HepG2 (cell line): ENCODE results near the gene FUOM. TPM values are rescaled to one million over a fixed set of nuclear protein-coding genes. Genes with fewer than 3 reads are reported as not detected.

Source experiments
- AGO1 ChIP-seq: fragments of 200-400 bp; formaldehyde crosslinking; IDR thresholded peaks from 2 replicates; pipeline ENCODE4 v1.6.1; 2017; ENCODE audit warnings: mild to moderate bottlenecking, low read depth, low read length, moderate library complexity; ENCODE audit not compliant: poor library complexity, severe bottlenecking
- ARID4A ChIP-seq: sonication (generic); formaldehyde crosslinking; IDR thresholded peaks from 2 replicates; pipeline ENCODE4 v1.5.0; 2020; ENCODE audit warnings: mild to moderate bottlenecking, missing genetic modification reagents, borderline replicate concordance
- BCL3 ChIP-seq: sonication (generic); formaldehyde crosslinking; IDR thresholded peaks from 2 replicates; pipeline ENCODE4 v1.5.1; 2020; ENCODE audit warnings: mild to moderate bottlenecking, missing genetic modification reagents, moderate library complexity
- BHLHE40 ChIP-seq: IDR thresholded peaks from 2 replicates; pipeline ENCODE4 v1.6.1; 2011; ENCODE audit warnings: low read length, improper control_type of control experiment
- HDAC2 ChIP-seq: sonication (generic); formaldehyde crosslinking; IDR thresholded peaks from 2 replicates; pipeline ENCODE4 v1.4.0; 2020; ENCODE audit warnings: missing genetic modification reagents
- HNRNPH1 ChIP-seq: fragments of 200-400 bp; formaldehyde crosslinking; optimal IDR thresholded peaks from 2 replicates; pipeline ENCODE3; 2017; ENCODE audit warnings: mild to moderate bottlenecking, low read depth, low read length
- KDM2A ChIP-seq: sonication (generic); formaldehyde crosslinking; IDR thresholded peaks from 2 replicates; pipeline ENCODE4 v1.4.0; 2020; ENCODE audit warnings: low read depth, missing genetic modification reagents, borderline replicate concordance
- MIXL1 ChIP-seq: IDR thresholded peaks from 2 replicates; pipeline ENCODE4 v1.6.1; 2016
- NFIC ChIP-seq: IDR thresholded peaks from 2 replicates; pipeline ENCODE4 v1.6.1; 2012; ENCODE audit warnings: mild to moderate bottlenecking, low read length, inconsistent platforms
- PHF8 ChIP-seq: sonication (generic); formaldehyde crosslinking; IDR thresholded peaks from 2 replicates; pipeline ENCODE4 v1.5.0; 2020; ENCODE audit warnings: missing genetic modification reagents
- POLR2AphosphoS2 ChIP-seq: IDR thresholded peaks from 2 replicates; pipeline ENCODE4 v1.6.1; 2011; ENCODE audit warnings: low read depth, low read length, improper control_type of control experiment
- SP1 ChIP-seq, 2 experiments: fragments of 450-650 bp in 1 of 2; sonication (generic) in 1 of 2; formaldehyde crosslinking in 1 of 2; IDR thresholded peaks; 2 replicates each; pipeline versions ENCODE4 v1.4.0 to v1.6.1; 2016 to 2020; ENCODE audit warnings: missing genetic modification reagents in 1 of 2
- TP53 ChIP-seq: sonication (generic); formaldehyde crosslinking; conservative IDR thresholded peaks from 2 replicates; pipeline ENCODE4 v1.4.0; 2020; ENCODE audit warnings: missing genetic modification reagents
- WIZ ChIP-seq: sonication (generic); formaldehyde crosslinking; IDR thresholded peaks from 2 replicates; pipeline ENCODE4 v1.5.1; 2020; ENCODE audit warnings: mild to moderate bottlenecking, missing genetic modification reagents
- ZNF121 ChIP-seq: sonication (generic); formaldehyde crosslinking; IDR thresholded peaks from 2 replicates; pipeline ENCODE4 v1.5.0; 2020; ENCODE audit warnings: mild to moderate bottlenecking, missing genetic modification reagents
- ZNF205 ChIP-seq: IDR thresholded peaks from 2 replicates; pipeline ENCODE4 v1.6.1; 2018; ENCODE audit warnings: missing biosample characterization, missing genetic modification reagents
- ZSCAN25 ChIP-seq: sonication (generic); formaldehyde crosslinking; IDR thresholded peaks from 2 replicates; pipeline ENCODE4 v1.8.0; 2022; ENCODE audit warnings: mild to moderate bottlenecking, missing genetic modification reagents
- ZSCAN30 ChIP-seq: sonication (generic); formaldehyde crosslinking; IDR thresholded peaks from 2 replicates; pipeline ENCODE4 v1.5.0; 2020; ENCODE audit warnings: mild to moderate bottlenecking, missing genetic modification reagents
- ZZZ3 ChIP-seq: sonication (generic); formaldehyde crosslinking; IDR thresholded peaks from 2 replicates; pipeline ENCODE4 v1.4.0; 2020; ENCODE audit warnings: missing genetic modification reagents, mild to moderate bottlenecking, borderline replicate concordance
- polyA plus RNA-seq, 8 experiments: library from polyadenylated mRNA; depleted of rRNA in 3 of 8; stranded (reverse) in 7 of 8; unstranded in 1 of 8; fragments of >200 nt; fragmentation: Illumina TruSeq in 4 of 8; extraction: Trizol in 4 of 8; gene quantifications; 2 replicates each; pipeline versions ENCODE4 v1.2.1 to v1.2.3, GENCODE V29; 2011 to 2016; ENCODE audit warnings: low read depth in 4 of 8, missing spikeins in 1 of 8, mixed read lengths in 1 of 8; ENCODE audit not compliant: insufficient read depth in 1 of 8
- total RNA-seq, 5 experiments: library from RNA; depleted of rRNA; stranded (reverse); fragments of >200 nt; fragmentation: Illumina TruSeq; extraction: Trizol; gene quantifications; 2 replicates each; pipeline ENCODE4 v1.2.3, GENCODE V29; 2016; ENCODE audit warnings: low read depth in 1 of 5
- TF ChIP-seq, protein P1 (sequence below): sonication (generic); formaldehyde crosslinking; IDR thresholded peaks from 2 replicates; pipeline ENCODE4 v1.5.0; 2020; ENCODE audit warnings: mild to moderate bottlenecking, missing genetic modification reagents

Gene FUOM
- total and polyA plus RNA-seq, 2 of the 13 experiments (the other 11 are each of a cell fraction or from before 2014, with no cell fraction given), result 27.5 to 60.4 TPM

DNA sequence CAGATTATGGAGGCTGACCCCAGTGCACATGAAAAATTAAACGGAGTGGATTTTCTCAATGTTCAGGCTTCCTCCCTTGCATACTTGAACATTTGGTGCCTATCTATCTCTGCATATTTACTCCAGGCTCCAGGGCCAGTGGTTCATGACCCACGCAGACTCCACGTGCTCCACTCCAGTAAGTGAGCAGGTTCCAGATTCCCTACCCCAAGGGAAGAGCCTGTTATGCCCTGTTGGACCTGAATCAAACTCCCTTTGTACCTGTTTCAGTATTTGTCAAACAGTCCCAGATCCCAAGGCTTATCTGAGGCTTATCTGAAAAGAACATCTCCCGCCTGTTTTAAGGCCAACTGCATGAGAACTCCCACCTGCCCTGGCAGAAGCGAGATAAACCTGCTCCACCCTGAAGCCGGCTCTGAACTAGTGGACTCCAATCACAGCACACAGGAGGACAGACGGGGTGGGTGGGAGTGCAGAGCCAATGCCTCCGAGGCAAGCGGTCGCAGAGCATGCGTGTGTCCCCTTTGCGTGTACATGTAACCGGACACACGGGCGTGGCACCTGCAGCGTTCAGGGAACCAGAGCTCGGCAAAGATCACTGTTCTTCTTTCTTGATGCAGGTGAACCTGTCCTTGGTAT is 2.3 kb upstream of the FUOM start (continued):
- TF ChIP-seq ARID4A (CRISPR knock-in tag), result peak; percentile 65; the same call in 1 of the 2 replicates
- TF ChIP-seq KDM2A (CRISPR knock-in tag), result peak; percentile 10; the same call in 1 of the 2 replicates
- TF ChIP-seq POLR2AphosphoS2, result no peak
- peak; percentile 18; the same call in 1 of the 2 replicates for TF ChIP-seq NFIC
- no peak for TF ChIP-seq ZSCAN30
- TF ChIP-seq TP53 (CRISPR knock-in tag), result 0 out of 2 replicates have a peak, but pooled peaks have one; percentile 0
- no peak for TF ChIP-seq PHF8 (CRISPR knock-in tag)
- 0 out of 2 replicates have a peak, but pooled peaks have one; percentile 9 for TF ChIP-seq ZNF205 (CRISPR knock-in tag)
- TF ChIP-seq HNRNPH1, result no peak
- no peak for TF ChIP-seq SP1 (IDR thresholded peaks at IDR 0.05)
- TF ChIP-seq SP1 (CRISPR knock-in tag; IDR thresholded peaks at IDR 0.05), result peak; percentile 4; the same call in 1 of the 2 replicates
- TF ChIP-seq WIZ (CRISPR knock-in tag), result no peak
- peak; percentile 11; the same call in 1 of the 2 replicates for TF ChIP-seq HDAC2
- no peak for TF ChIP-seq ZZZ3 (CRISPR knock-in tag)
- 0 out of 2 replicates have a peak, but pooled peaks have one; percentile 1 for TF ChIP-seq BHLHE40
- no peak for TF ChIP-seq MIXL1
- TF ChIP-seq ZSCAN25 (CRISPR knock-in tag), result no peak
- 0 out of 2 replicates have a peak, but pooled peaks have one; percentile 0 for TF ChIP-seq ZNF121 (CRISPR knock-in tag)
- TF ChIP-seq, protein P1, sequence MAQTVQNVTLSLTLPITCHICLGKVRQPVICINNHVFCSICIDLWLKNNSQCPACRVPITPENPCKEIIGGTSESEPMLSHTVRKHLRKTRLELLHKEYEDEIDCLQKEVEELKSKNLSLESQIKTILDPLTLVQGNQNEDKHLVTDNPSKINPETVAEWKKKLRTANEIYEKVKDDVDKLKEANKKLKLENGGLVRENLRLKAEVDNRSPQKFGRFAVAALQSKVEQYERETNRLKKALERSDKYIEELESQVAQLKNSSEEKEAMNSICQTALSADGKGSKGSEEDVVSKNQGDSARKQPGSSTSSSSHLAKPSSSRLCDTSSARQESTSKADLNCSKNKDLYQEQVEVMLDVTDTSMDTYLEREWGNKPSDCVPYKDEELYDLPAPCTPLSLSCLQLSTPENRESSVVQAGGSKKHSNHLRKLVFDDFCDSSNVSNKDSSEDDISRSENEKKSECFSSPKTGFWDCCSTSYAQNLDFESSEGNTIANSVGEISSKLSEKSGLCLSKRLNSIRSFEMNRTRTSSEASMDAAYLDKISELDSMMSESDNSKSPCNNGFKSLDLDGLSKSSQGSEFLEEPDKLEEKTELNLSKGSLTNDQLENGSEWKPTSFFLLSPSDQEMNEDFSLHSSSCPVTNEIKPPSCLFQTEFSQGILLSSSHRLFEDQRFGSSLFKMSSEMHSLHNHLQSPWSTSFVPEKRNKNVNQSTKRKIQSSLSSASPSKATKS (CRISPR knock-in tag), result no peak
- peak; percentile 29; the same call in 1 of the 2 replicates for TF ChIP-seq BCL3 (CRISPR knock-in tag)
- no peak for TF ChIP-seq AGO1
